ENCODE results near the gene SLC2A13.

DNA sequence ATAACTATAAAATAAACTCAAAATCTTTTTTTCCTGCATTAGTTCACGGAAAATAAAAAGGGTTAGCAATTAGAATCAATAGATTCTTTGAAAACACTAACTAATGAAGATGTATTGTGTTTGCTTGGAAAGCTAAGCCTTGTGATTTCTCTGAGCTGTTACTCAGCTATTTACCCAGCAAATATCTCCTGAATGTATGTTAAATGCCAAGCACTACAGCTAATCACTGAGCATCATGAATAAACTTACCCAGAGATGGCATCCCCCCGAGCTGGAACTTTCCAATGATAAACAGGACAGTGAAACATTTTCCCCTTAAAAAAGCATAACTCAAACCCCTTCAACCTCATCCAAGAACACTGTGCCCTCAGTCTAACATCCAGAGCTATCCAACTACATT lies 71.2 kb downstream of the SLC2A13 start:
- TF ChIP-seq, protein P1, sequence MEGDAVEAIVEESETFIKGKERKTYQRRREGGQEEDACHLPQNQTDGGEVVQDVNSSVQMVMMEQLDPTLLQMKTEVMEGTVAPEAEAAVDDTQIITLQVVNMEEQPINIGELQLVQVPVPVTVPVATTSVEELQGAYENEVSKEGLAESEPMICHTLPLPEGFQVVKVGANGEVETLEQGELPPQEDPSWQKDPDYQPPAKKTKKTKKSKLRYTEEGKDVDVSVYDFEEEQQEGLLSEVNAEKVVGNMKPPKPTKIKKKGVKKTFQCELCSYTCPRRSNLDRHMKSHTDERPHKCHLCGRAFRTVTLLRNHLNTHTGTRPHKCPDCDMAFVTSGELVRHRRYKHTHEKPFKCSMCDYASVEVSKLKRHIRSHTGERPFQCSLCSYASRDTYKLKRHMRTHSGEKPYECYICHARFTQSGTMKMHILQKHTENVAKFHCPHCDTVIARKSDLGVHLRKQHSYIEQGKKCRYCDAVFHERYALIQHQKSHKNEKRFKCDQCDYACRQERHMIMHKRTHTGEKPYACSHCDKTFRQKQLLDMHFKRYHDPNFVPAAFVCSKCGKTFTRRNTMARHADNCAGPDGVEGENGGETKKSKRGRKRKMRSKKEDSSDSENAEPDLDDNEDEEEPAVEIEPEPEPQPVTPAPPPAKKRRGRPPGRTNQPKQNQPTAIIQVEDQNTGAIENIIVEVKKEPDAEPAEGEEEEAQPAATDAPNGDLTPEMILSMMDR (IDR thresholded peaks at IDR 0.05), result no peak
- no peak for TF ChIP-seq POLR2A (IDR thresholded peaks at IDR 0.05)
